HAP-1 (cell line): Measurements from ENCODE around the gene SLC13A3.

Experiments used
- DNase-seq, 2 experiments: peaks; one replicate each; pipeline ENCODE4 v3.0.0-alpha.2; 2016 to 2020; ENCODE audit warnings: low spot score in 2 of 2
- H3K27me3 ChIP-seq: fragments of 250-450 bp; sonication (Bioruptor Pico); 2 replicates; pipeline ENCODE4 v1.5.1; 2020; ENCODE audit warnings: low read depth, mild to moderate bottlenecking, moderate library complexity
- H3K36me3 ChIP-seq: fragments of 250-450 bp; sonication (Bioruptor Pico); replicated peaks from 2 replicates; pipeline ENCODE4 v1.5.1; 2020; ENCODE audit warnings: mild to moderate bottlenecking
- H3K4me1 ChIP-seq: fragments of 250-450 bp; sonication (Bioruptor Pico); 2 replicates; pipeline ENCODE4 v1.5.1; 2020; ENCODE audit warnings: mild to moderate bottlenecking
- H3K4me3 ChIP-seq: fragments of 250-450 bp; sonication (Bioruptor Pico); 2 replicates; pipeline ENCODE4 v1.5.1; 2020; ENCODE audit warnings: mild to moderate bottlenecking, moderate library complexity
- H3K9me3 ChIP-seq: fragments of 250-450 bp; sonication (Bioruptor Pico); 2 replicates; pipeline ENCODE4 v1.5.1; 2020; ENCODE audit warnings: mild to moderate bottlenecking, moderate library complexity
- in situ Hi-C: fragments of 300-500 bp; cut with MboI; formaldehyde crosslinking; loops from 3 replicates; pipeline ENCODE4 v1.14.3; 2020; ENCODE audit warnings: low sequenced_read_pairs, inconsistent platforms, mixed read lengths

SLC13A3 gene

DNA sequence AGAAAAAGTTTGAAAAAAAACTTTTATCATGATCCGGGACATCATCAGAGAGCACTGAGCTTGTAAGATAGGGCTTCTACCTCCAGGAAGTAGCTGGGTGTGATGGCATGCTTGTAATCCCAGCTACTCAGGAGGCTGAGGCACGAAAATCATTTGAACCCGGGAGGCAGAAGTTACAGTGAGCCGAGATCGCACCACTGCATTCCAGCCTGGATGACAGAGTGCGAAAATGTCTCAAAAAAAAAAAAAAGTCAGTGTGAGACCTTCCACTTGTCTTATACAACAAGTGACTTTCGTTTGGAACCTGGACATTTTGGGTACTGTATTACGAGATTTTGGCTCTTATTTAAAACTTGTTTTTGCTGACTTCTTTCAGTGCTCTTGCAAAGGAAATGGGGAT, 5.9 kb upstream of the SLC13A3 start:
- DNase-seq, result no peak

DNA sequence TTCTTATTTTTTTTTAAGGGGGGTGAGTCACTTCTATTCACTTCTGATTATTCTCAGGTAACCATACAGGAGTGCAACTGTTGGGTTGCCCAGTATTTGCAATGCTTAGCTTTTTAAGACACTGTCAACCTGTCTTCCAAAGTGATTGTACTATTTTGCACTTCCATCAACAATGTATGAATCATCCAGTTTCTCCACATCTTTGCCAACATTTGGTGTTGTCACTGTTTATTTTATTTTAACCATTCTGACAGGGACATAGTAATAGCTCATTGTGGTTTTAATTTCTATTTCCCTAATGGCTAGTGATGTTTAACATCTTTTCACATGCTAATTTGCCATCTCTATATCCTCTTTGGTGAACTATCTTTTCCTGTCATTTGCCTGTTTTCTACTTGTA, 1.4 kb upstream of the SLC13A3 start:
- DNase-seq, result no peak
- no peaks in the 10 kb centered on the region for H3K9me3 ChIP-seq
- peaks cover 23% of the 10 kb centered on the region for H3K27me3 ChIP-seq
- in situ Hi-C loops, result no loop called here
- no peaks in the 10 kb centered on the region for H3K36me3 ChIP-seq
- no peak overlapping the region for H3K4me3 ChIP-seq
- no peaks in the 10 kb centered on the region for H3K4me1 ChIP-seq

More for the DNA sequence above, 5.9 kb upstream of the SLC13A3 start:
- Histone ChIP-seq H3K4me1 (no peaks in the 10 kb centered on the region), H3K36me3 (no peaks in the 10 kb centered on the region), H3K27me3 (peaks cover 4% of the 10 kb centered on the region; the same call in 1 of the 2 replicates), H3K9me3 (no peaks in the 10 kb centered on the region; the same call in 1 of the 2 replicates), H3K4me3 (no peak overlapping the region)
- in situ Hi-C loops, result no loop called here

DNA sequence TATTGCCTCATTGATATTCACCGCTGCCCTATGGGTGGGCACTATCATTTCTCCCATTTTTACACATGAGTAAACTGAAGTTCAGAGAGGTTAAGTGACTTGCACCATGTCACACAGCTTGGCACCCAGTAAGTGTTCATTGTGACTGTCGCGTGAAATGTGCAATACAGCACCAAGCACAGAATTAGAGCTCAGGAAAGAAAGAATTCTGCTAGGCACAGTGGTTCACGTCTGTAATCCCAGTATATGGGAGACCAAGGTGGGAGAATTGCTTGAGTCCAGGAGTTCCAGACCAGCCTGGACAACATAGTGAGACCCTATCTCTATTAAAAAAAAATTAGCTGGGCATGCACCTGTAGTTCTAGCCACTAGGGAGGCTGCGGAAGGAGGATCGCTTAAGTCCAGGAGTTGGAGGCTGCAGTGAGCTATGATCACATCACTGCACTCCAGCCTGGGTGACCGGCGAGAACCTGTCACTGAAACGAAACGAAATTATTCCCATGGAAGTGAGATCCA, 626 bp downstream of the SLC13A3 start:
- H3K27me3 ChIP-seq, result peaks cover 23% of the 10 kb centered on the region
- no peaks in the 10 kb centered on the region for H3K4me1 ChIP-seq
- no peaks in the 10 kb centered on the region for H3K9me3 ChIP-seq
- H3K4me3 ChIP-seq, result no peak overlapping the region
- H3K36me3 ChIP-seq, result no peaks in the 10 kb centered on the region
- no peak for DNase-seq
- in situ Hi-C loops, result no loop called here

DNA sequence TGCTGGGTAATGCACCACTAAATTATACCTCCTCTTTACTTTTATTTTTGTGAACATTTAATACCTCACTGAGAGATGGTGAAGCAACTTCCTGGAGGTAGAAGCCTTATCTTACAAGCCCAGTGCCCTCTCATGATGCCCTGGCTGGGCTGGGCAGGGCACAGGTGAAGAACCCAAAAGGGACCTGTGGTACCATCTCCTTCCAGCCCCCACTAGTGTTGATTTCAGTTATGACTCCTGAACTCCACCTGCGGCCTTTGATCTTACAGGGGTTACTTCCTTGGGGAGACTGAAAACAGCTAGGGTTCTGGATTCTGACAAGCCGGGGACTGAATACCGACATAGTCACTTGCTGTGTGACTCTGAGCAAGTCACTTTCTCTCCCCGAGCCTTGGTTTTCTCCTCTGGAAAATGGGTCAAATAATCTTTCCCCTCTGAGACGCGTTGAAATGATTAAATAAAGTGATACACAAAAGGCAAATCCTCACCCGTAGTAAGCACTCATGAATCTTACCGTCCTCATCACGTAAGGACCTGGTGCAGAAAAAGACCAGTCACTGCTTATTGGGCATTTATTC, 1.2 kb downstream of the SLC13A3 start:
- no peak for DNase-seq
- in situ Hi-C loops, result no loop called here
- H3K9me3 ChIP-seq, result no peaks in the 10 kb centered on the region
- H3K27me3 ChIP-seq, result peaks cover 23% of the 10 kb centered on the region
- no peaks in the 10 kb centered on the region for H3K4me1 ChIP-seq
- H3K4me3 ChIP-seq, result no peak overlapping the region
- H3K36me3 ChIP-seq, result no peaks in the 10 kb centered on the region

DNA sequence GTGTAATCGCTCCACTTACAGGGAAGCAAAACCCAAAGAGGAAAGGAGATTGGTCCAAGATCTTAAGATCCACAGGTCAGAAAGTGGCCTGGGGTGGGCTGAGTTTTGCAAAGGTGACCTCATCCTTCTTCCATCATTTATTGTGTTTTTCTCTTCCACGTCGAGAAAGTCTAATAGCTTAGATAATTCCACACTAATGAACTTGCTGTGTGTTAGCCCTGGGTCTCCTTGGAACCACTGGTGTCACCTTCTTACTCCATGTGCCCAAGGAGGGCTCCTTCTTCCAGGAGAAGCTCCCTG, 1.7 kb downstream of the SLC13A3 start:
- Histone ChIP-seq H3K4me3 (no peak overlapping the region), H3K27me3 (peaks cover 23% of the 10 kb centered on the region), H3K9me3 (no peaks in the 10 kb centered on the region), H3K36me3 (no peaks in the 10 kb centered on the region), H3K4me1 (no peaks in the 10 kb centered on the region)
- in situ Hi-C loops, result no loop called here
- DNase-seq, result no peak

DNA sequence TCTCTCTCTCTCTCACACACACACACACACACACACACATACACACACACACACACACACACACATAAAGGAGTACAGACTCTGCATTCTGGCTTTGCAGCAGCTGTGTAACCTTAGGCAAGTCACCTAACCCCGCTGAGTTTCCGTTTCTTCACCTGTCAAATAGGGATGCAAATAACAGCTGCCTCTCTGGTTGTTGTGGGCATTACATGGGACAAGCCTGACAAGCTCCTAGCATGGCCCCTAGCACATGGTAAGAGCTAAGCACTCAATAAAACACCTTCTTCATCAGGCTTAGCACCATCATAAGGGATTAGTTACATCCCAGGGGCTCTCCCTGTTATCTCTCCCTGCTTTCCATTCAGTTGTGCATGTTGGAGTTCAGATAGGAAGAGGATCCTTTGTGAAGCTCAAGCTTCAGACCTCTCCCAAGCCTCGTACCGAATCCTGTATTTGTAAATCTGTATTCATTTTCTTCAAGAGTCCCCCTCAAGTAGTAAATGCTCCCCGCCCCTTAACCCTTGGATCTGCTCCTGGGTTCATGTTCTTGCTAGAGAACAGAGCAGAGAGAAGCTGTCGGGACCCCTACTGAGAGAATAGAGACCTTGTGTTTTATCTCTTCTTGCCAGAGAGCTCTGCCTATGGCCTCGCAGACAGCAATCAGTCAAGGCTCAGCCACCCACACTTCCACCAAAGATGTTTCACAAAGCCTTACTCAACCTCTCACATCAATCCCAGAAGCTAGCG, 2.2 kb downstream of the SLC13A3 start:
- Histone ChIP-seq H3K36me3 (no peaks in the 10 kb centered on the region), H3K9me3 (no peaks in the 10 kb centered on the region), H3K4me3 (no peak overlapping the region), H3K27me3 (peaks cover 23% of the 10 kb centered on the region), H3K4me1 (no peaks in the 10 kb centered on the region)
- DNase-seq, result no peak
- in situ Hi-C loops, result no loop called here

DNA sequence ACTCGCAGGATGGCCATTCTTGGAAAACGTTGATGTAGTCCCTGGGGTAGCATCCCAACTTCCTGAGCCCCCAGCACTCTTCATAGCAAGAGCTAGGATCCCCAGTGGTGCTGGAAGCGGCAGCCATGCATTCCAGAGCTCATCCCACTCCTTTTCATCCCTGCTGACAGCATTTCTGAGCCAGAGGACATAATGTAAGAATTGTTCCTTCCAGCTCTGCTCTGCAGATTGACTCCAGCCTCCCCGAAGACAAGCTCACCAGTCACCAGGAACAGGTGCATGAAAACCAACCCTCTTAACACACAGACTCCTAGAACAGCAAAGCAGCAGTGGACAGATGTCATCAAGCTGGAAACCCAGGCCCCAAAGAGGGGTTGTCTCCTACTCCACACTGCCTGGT, 3.8 kb downstream of the SLC13A3 start:
- in situ Hi-C loops, result no loop called here
- DNase-seq, result no peak
- no peak overlapping the region for H3K4me3 ChIP-seq
- H3K9me3 ChIP-seq, result no peaks in the 10 kb centered on the region
- no peaks in the 10 kb centered on the region for H3K4me1 ChIP-seq
- no peaks in the 10 kb centered on the region for H3K36me3 ChIP-seq
- peaks cover 19% of the 10 kb centered on the region for H3K27me3 ChIP-seq

DNA sequence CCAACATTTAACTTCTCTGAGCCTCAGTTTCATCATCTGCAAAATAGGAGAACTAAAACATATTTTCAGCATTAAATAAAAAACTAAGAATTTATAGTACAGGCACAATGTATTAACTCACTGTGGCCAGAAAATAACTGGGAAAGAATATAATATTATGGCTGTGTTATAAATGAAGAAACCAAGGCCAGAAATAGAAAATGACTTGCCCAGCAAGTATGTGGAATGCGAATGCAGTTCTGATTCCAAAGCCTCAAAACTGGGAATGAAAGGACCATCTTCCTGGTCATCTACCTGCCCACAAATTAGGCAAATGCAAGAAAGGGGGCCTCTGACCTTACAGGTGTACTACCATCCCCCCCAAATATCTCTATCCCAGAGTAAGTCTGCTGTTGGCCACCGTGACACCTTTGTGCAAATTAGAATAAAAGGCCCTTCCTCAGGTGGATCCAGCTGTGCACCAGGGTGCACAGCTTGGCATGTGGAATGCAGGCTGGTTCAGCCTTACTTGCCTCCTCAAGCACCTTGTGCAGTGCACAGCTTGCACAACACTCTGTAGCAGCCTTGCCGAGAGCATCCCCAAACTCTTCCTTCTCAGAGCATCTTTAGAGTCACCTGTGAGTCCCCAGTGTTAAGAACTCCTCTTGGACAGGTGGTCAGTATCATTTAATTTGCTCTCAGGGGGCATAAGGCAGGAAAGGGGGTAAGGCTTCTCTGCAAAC, 4.4 kb downstream of the SLC13A3 start:
- no peaks in the 10 kb centered on the region for H3K9me3 ChIP-seq
- H3K4me3 ChIP-seq, result no peak overlapping the region
- no peaks in the 10 kb centered on the region for H3K4me1 ChIP-seq
- peaks cover 19% of the 10 kb centered on the region for H3K27me3 ChIP-seq
- in situ Hi-C loops, result no loop called here
- H3K36me3 ChIP-seq, result no peaks in the 10 kb centered on the region
- DNase-seq, result no peak

DNA sequence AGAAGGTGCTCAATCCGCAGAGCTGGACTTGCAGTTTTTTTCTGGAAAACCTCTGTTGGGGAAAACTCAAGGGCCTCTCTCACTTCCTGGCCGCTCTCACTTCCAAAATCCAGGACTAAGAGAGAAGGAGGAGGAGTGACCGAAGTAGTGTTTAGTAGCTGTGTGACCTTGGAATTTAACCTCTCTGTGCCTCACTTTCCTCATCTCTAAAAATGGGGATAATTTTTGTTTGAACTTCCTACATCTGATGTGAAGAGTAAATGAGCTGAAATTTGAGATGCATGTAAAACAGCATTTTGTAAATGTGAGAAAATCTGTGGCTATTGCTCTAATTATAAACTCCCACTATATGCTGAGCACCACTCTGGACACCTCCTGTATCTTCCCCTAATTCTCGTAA, 5.1 kb downstream of the SLC13A3 start:
- Histone ChIP-seq H3K4me3 (no peak overlapping the region), H3K27me3 (peaks cover 12% of the 10 kb centered on the region), H3K9me3 (no peaks in the 10 kb centered on the region), H3K4me1 (no peaks in the 10 kb centered on the region), H3K36me3 (no peaks in the 10 kb centered on the region)
- in situ Hi-C loops, result no loop called here
- DNase-seq, result no peak

DNA sequence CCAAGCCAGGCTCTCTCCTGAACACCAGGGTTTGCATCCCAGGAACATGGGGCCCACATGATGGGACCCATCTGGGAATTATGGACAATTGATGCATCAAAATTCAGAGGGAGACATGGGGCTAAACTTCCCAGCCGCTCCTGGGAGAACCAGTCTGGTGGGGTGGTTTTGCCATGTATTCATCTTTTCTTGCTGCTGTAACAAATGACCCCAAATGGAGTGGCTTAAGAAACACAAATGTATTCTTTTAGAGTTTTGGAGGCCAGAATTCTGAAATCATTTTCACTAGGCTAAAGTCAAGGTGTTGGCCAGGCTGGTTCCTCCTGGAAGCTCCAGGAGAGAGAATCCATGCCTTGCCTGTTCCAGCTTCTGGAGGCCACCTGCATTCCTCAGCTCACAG, 6.5 kb downstream of the SLC13A3 start:
- in situ Hi-C loops, result no loop called here

DNA sequence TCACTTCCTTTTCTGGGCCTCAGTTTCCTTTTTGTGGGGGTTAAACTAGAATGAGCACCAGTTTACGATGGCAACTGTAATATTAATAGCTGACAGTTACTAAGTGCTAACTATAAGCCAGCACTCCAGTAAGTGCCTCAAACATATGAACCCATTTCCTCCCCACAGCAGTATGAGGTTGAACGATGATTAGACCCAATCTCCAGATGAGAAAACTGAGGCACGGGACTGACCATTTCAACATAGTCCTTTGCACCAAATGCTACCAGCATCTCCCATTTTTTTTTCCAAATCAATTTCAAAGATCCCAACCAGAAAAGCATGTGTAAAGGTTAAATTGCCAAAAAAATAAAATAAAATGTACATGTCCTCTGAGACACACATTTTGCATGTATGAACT, 7.1 kb downstream of the SLC13A3 start:
- in situ Hi-C loops, result no loop called here
- Histone ChIP-seq H3K27me3 (no peaks in the 10 kb centered on the region; the same call in none of the 2 replicates), H3K36me3 (no peaks in the 10 kb centered on the region), H3K9me3 (no peaks in the 10 kb centered on the region), H3K4me1 (no peaks in the 10 kb centered on the region), H3K4me3 (no peak overlapping the region)
- DNase-seq, result no peak

More for the DNA sequence above, 6.5 kb downstream of the SLC13A3 start:
- Histone ChIP-seq H3K9me3 (no peaks in the 10 kb centered on the region), H3K4me1 (no peaks in the 10 kb centered on the region), H3K27me3 (peaks cover under 1% of the 10 kb centered on the region), H3K36me3 (no peaks in the 10 kb centered on the region), H3K4me3 (no peak overlapping the region)
- no peak for DNase-seq

DNA sequence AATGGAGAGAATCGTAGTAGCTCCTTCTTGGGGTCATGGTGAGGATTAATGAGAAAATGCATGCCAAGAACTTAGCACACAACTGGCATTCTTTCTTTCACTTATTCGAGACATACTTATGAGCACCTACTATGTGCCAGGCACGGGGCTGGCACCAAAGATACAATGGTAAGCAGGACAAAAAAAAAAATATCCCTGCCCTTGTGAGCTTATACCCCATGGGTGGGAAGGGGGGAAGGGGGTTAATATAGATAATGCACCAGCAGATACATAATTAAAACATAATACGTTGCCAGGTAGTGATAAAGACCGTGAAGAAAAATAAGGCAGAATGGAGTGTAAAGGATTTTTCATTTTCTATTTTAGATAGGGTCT, 8.3 kb downstream of the SLC13A3 start:
- in situ Hi-C loops, result no loop called here
- Histone ChIP-seq H3K27me3 (no peaks in the 10 kb centered on the region; the same call in none of the 2 replicates), H3K4me1 (no peaks in the 10 kb centered on the region), H3K4me3 (no peak overlapping the region), H3K36me3 (no peaks in the 10 kb centered on the region), H3K9me3 (no peaks in the 10 kb centered on the region)
- DNase-seq, result no peak

DNA sequence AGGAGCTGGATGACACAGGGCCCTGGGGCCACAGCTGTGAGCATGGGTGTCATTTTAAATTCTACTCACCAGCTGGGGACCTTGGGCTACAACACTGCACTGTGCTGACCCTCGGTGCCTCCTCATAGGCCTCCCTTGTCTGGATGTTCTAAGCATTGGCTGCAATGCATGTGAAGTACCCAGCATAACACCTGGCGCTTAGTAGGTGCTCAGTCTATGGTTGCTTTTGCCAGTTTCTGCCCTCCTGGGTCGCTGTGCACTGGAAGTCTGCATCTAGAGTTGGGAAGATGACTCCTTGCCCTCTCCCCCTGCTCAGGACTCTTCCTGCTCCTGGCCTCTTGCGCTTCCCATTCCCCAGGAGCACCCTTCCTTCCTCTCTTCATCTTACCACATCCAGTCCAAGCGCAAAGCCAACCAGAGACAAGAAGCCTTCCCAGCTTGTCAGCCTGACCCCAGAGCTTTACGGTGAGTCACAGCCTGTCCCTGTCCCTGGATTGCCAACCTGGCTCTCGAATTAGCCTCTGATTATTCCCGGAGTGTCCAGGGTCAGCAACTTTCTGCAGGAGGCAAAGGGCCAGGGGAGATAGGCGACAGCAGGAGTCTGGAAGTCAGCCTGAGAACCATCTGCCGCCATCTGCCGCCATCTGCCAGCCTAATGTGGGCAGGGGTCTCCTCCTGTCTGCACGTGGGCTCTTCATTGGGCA, 8.8 kb downstream of the SLC13A3 start:
- H3K4me1 ChIP-seq, result no peaks in the 10 kb centered on the region
- no peak for DNase-seq
- H3K36me3 ChIP-seq, result no peaks in the 10 kb centered on the region
- in situ Hi-C loops, result no loop called here
- H3K27me3 ChIP-seq, result no peaks in the 10 kb centered on the region; the same call in none of the 2 replicates
- H3K4me3 ChIP-seq, result no peak overlapping the region
- H3K9me3 ChIP-seq, result no peaks in the 10 kb centered on the region

DNA sequence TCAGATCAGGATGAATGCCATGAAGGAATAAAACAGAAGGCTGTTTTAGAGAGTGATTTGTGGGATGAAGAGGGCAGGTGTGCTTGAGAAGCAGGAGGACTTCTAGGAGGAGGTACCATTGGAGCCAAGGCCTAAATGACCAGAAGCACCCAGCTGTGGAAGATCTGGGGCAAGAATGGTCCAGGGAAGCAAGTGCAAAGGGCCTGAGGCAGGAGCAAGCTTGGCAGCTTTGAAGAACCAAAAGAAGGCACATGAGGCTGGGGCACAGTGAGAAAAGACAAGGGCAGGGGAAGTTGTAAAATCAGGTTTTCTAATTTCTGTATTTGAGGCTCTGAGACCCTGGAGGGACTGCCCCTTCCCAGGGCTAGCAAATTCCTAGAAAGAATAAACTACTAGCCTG, 9.8 kb downstream of the SLC13A3 start:
- DNase-seq, result no peak
- Histone ChIP-seq H3K4me3 (no peak overlapping the region), H3K9me3 (no peaks in the 10 kb centered on the region), H3K36me3 (no peaks in the 10 kb centered on the region), H3K27me3 (no peaks in the 10 kb centered on the region; the same call in none of the 2 replicates), H3K4me1 (no peaks in the 10 kb centered on the region)
- in situ Hi-C loops, result no loop called here
